ENCODE measurements around the gene RDH5.
A peak's percentile ranks its signal among the peaks of the same experiment; 100 is the strongest.

RDH5 gene

GRCh38 chr12:55713721-55714120 lies 6.5 kb upstream of the RDH5 start:
- no peak for DNase-seq

- no peak for DNase-seq
Observed at GRCh38 chr12:55715169-55715764, 4.9 kb upstream of the RDH5 start.

- DNase-seq = peak; percentile 90
Observed at GRCh38 chr12:55715833-55716581, 4.2 kb upstream of the RDH5 start, which contains the start of gene BLOC1S1. BLOC1S1 (plus strand) TSS chr12:55716046; CDS start chr12:55716052, 6 bp downstream.

- DNase-seq = no peak
Observed at GRCh38 chr12:55716582-55716957, 3.6 kb upstream of the RDH5 start.

GRCh38 chr12:55717011-55718007 lies 2.9 kb upstream of the RDH5 start:
- peak; percentile 97 for DNase-seq

- no peak for DNase-seq
Observed at GRCh38 chr12:55718015-55718414, 2.2 kb upstream of the RDH5 start.

- DNase-seq = no peak
Observed at GRCh38 chr12:55718624-55719275, 1.4 kb upstream of the RDH5 start.

- no peak for DNase-seq
Observed at GRCh38 chr12:55719371-55719770, 822 bp upstream of the RDH5 start.

- peak; percentile 94 for DNase-seq
Observed at GRCh38 chr12:55720894-55721444, 776 bp downstream of the RDH5 start.

- DNase-seq = no peak
Observed at GRCh38 chr12:55721601-55722213, 1.5 kb downstream of the RDH5 start.

GRCh38 chr12:55722948-55723347 lies 2.8 kb downstream of the RDH5 start:
- no peak for DNase-seq

GRCh38 chr12:55723516-55724225 lies 3.5 kb downstream of the RDH5 start:
- no peak for DNase-seq

- peak; percentile 16 for DNase-seq
Observed at GRCh38 chr12:55724226-55724939, 4.2 kb downstream of the RDH5 start.

- DNase-seq = no peak
Observed at GRCh38 chr12:55724940-55725309, 4.7 kb downstream of the RDH5 start.

GRCh38 chr12:55725556-55725955 lies 5.4 kb downstream of the RDH5 start:
- DNase-seq = no peak

GRCh38 chr12:55726971-55727370 lies 6.8 kb downstream of the RDH5 start:
- DNase-seq = no peak

- DNase-seq = no peak
Observed at GRCh38 chr12:55727643-55728185, 7.5 kb downstream of the RDH5 start.

- no peak for DNase-seq
Observed at GRCh38 chr12:55728186-55728938, 8.2 kb downstream of the RDH5 start.

GRCh38 chr12:55728939-55729818 lies 9.0 kb downstream of the RDH5 start, which contains the start of gene CD63:
CD63 (minus strand) TSS chr12:55729009; CDS start chr12:55728341, 668 bp downstream.
- DNase-seq = peak; percentile 79
